CD4-positive, alpha-beta T cell (primary cell): ENCODE data around the gene CPVL. TPM values are rescaled to one million over a fixed set of nuclear protein-coding genes. Genes with fewer than 3 reads are reported as not detected.
A peak's percentile ranks its signal among the peaks of the same experiment; 100 is the strongest.

Experiments used
- ATAC-seq: fragments of 200-7000 bp; cut with Tn5 transposase; one replicate; pipeline ENCODE4 v1.10.0; 2022; ENCODE audit warnings: mild to moderate bottlenecking; ENCODE audit not compliant: poor library complexity
- CTCF ChIA-PET: fragments of 350-600 bp; sonication (Branson Sonifier 250); formaldehyde crosslinking; loops from one replicate; lab custom pipeline; 2021; ENCODE audit warnings: antibody characterized with exemption, inconsistent platforms; lab: Charles Lee
- POLR2A ChIA-PET: fragments of 350-600 bp; sonication (Branson Sonifier 250); formaldehyde crosslinking; loops from one replicate; lab custom pipeline; 2021; ENCODE audit warnings: antibody characterized with exemption, inconsistent platforms; lab: Charles Lee
- DNase-seq, 14 experiments: peaks; one replicate each; pipeline ENCODE4 v3.0.0-alpha.2; 2013 to 2020; ENCODE audit warnings: mixed read lengths in 2 of 14
- H3K27ac ChIP-seq, 2 donors: one replicate each; pipeline versions ENCODE4 v1.5.1 to v1.7.0; 2013; ENCODE audit warnings: low read length in 2 of 2, low read depth in 1 of 2, mild to moderate bottlenecking in 1 of 2
- H3K27me3 ChIP-seq, 2 experiments: 1 replicate in 1 of 2; 2 replicates in 1 of 2; pipeline versions ENCODE4 v1.6.1 to v1.7.0; 2013; ENCODE audit warnings: low read length in 2 of 2, control low read depth in 1 of 2, mild to moderate bottlenecking in 1 of 2, moderate library complexity in 1 of 2; ENCODE audit not compliant: insufficient read depth in 2 of 2, control insufficient read depth in 1 of 2
- H3K36me3 ChIP-seq: one replicate; pipeline ENCODE4 v1.6.1; 2013; ENCODE audit warnings: low read length, control low read depth; ENCODE audit not compliant: insufficient read depth
- H3K4me1 ChIP-seq: one replicate; pipeline ENCODE4 v1.6.1; 2013; ENCODE audit warnings: low read length, control low read depth; ENCODE audit not compliant: insufficient read depth
- H3K4me3 ChIP-seq: one replicate; pipeline ENCODE4 v1.5.1; 2013; ENCODE audit warnings: mild to moderate bottlenecking, low read length, moderate library complexity
- H3K9me3 ChIP-seq, 2 experiments: 1 replicate in 1 of 2; 2 replicates in 1 of 2; pipeline versions ENCODE4 v1.6.1 to v1.7.0; 2013; ENCODE audit warnings: low read length in 2 of 2, mild to moderate bottlenecking in 2 of 2, control low read depth in 1 of 2, moderate library complexity in 1 of 2; ENCODE audit not compliant: control insufficient read depth in 1 of 2, insufficient read depth in 1 of 2
- H3K27ac Mint-ChIP-seq: one replicate; pipeline ENCODE4 v1.8.0; 2020; ENCODE audit warnings: mixed read lengths
- H3K27me3 Mint-ChIP-seq: one replicate; pipeline ENCODE4 v1.8.0; 2021; ENCODE audit warnings: mixed read lengths
- H3K36me3 Mint-ChIP-seq: one replicate; pipeline ENCODE4 v1.8.0; 2021; ENCODE audit warnings: low read depth, mixed read lengths
- H3K4me1 Mint-ChIP-seq: one replicate; pipeline ENCODE4 v1.8.0; 2021; ENCODE audit warnings: low read depth, mixed read lengths
- H3K4me3 Mint-ChIP-seq: one replicate; pipeline ENCODE4 v1.8.0; 2020; ENCODE audit warnings: mild to moderate bottlenecking, mixed read lengths
- H3K9me3 Mint-ChIP-seq: one replicate; pipeline ENCODE4 v1.8.0; 2020; ENCODE audit warnings: mixed read lengths
- CTCF ChIP-seq: fragments of 200-600 bp; IDR thresholded peaks from one replicate; pipeline ENCODE4 v1.8.0; 2022; ENCODE audit warnings: antibody characterized with exemption, mild to moderate bottlenecking
- intact Hi-C, 2 experiments: fragments of 100-400 bp; cut with DNase I in 1 of 2; cut with micrococcal nuclease in 1 of 2; formaldehyde crosslinking; loops; one replicate each; pipeline versions ENCODE4 v1.15.1 to v1.9.0; 2023 to 2025; cut with DNase I, micrococcal nuclease
- polyA plus RNA-seq, 2 donors: library from polyadenylated mRNA; unstranded; fragments of 120-200 nt; gene quantifications; one replicate each; pipeline ENCODE4 v1.2.1, GENCODE V29; 2013
- total RNA-seq, 174 experiments: library from RNA in 2 of 174; stranded (reverse) in 2 of 174; gene quantifications; one replicate each; pipeline ENCODE4 v1.2.3 and lab custom pipeline; 2021 to 2026

Gene CPVL
- total RNA-seq (1 to 10 TPM; 3.8 to 4.5 TPM), total RNA-seq (lab: John Stamatoyannopoulos, UW) (0 to 44.4 (median 0.80) reads per million in 172 experiments)
- polyA plus RNA-seq (2013, experiment 1 of 2), result 49.5 TPM
- 32.2 TPM for polyA plus RNA-seq (2013, experiment 2 of 2)

- H3K4me1 Mint-ChIP-seq, result no peaks in the 10 kb centered on the region
- H3K9me3 ChIP-seq, result peaks cover 0 to 8% of the 10 kb centered on the region in 2 experiments
- H3K27me3 ChIP-seq, result peaks cover 18 to 30% of the 10 kb centered on the region in 2 experiments
- TF ChIP-seq CTCF, result no peak
- H3K4me3 Mint-ChIP-seq, result no peak within 1 kb of the TSS
- CTCF ChIA-PET, result no interaction called here
- H3K27ac ChIP-seq, result no peak within 1 kb of the TSS
- peak within 1 kb of the TSS; percentile 38 for H3K4me3 ChIP-seq
- ATAC-seq (no peak), DNase-seq (peak in 2 of 14 experiments; percentile 29 to 42)
- no peak within 1 kb of the TSS for H3K27ac Mint-ChIP-seq
- intact Hi-C loops, result no loop called here
- H3K27me3 Mint-ChIP-seq, result peaks cover 55% of the 10 kb centered on the region
- H3K9me3 Mint-ChIP-seq, result no peaks in the 10 kb centered on the region
- no peaks in the 10 kb centered on the region for H3K36me3 Mint-ChIP-seq
- H3K4me1 ChIP-seq, result no peaks in the 10 kb centered on the region
- no peaks in the 10 kb centered on the region for H3K36me3 ChIP-seq
- POLR2A ChIA-PET, result no interaction called here
Observed at GRCh38 chr7:29146057-29146706, at the start of gene CPVL. Gene CPVL, minus strand, starts transcription at chr7:29146537. Its CDS starts 25,476 bp downstream, at chr7:29121061.

- peaks cover 6 to 32% of the 10 kb centered on the region in 2 experiments for H3K27me3 ChIP-seq
- Mint-ChIP-seq H3K4me3 (peak within 1 kb of the TSS; percentile 87), H3K27ac (peak within 1 kb of the TSS; percentile 57), H3K4me1 (peaks cover 17% of the 10 kb centered on the region), H3K9me3 (no peaks in the 10 kb centered on the region), H3K27me3 (peaks cover 57% of the 10 kb centered on the region), H3K36me3 (no peaks in the 10 kb centered on the region)
- TF ChIP-seq CTCF, result no peak
- peak within 1 kb of the TSS; percentile 66 for H3K4me3 ChIP-seq
- H3K9me3 ChIP-seq, result peaks cover 0 to 3% of the 10 kb centered on the region in 2 experiments
- H3K36me3 ChIP-seq, result no peaks in the 10 kb centered on the region
- H3K4me1 ChIP-seq, result peaks cover 2% of the 10 kb centered on the region
- ChIA-PET CTCF (no interaction called here), POLR2A (no interaction called here)
- H3K27ac ChIP-seq, result no peak within 1 kb of the TSS
- ATAC-seq (peak; percentile 78), DNase-seq (peak in 11 of 14 experiments; percentile 8 to 72 (median 38))
- intact Hi-C loops, result loop anchor here (5.0 kb wide), 2 partner anchors 152 to 268 kb away; no protein-coding TSS in a partner anchor
Observed at GRCh38 chr7:29194594-29195427, 48.5 kb upstream of the CPVL start, which contains the start of gene CHN2. Gene CHN2, plus strand, starts transcription at chr7:29194775.

GRCh38 chr7:29194206-29194593 is 47.9 kb upstream of the CPVL start:
- CTCF ChIA-PET, result no interaction called here
- ATAC-seq (no peak), DNase-seq (peak in 1 of 14 experiments; percentile 22)
- peak overlapping the region; percentile 81 for H3K4me3 Mint-ChIP-seq
- Histone ChIP-seq H3K27me3 (peaks cover 6 to 32% of the 10 kb centered on the region in 2 experiments), H3K36me3 (no peaks in the 10 kb centered on the region), H3K9me3 (peaks cover 0 to 3% of the 10 kb centered on the region in 2 experiments), H3K4me3 (peak overlapping the region; percentile 66), H3K4me1 (peaks cover 2% of the 10 kb centered on the region), H3K27ac (no peak overlapping the region)
- no peaks in the 10 kb centered on the region for H3K9me3 Mint-ChIP-seq
- POLR2A ChIA-PET, result no interaction called here
- intact Hi-C loops, result loop anchor here (5.0 kb wide), 2 partner anchors 153 to 267 kb away; no protein-coding TSS in a partner anchor
- no peaks in the 10 kb centered on the region for H3K36me3 Mint-ChIP-seq
- H3K27ac Mint-ChIP-seq, result peak overlapping the region; percentile 41
- no peak for TF ChIP-seq CTCF
- peaks cover 59% of the 10 kb centered on the region for H3K27me3 Mint-ChIP-seq
- peaks cover 17% of the 10 kb centered on the region for H3K4me1 Mint-ChIP-seq
